Stimulated activated CD8-positive, alpha-beta memory T cell treated with anti-CD3 and anti-CD28 coated beads, Interleukin-4, amount 100 ng/mL, for 24 hours (primary cell): ENCODE results near the gene DACH1.

Experiments used
- DNase-seq: peaks from one replicate; pipeline ENCODE4 v3.0.0-alpha.2; 2020; ENCODE audit warnings: low read depth

The DACH1 gene

GRCh38 chr13:71488201-71488600, 378.8 kb downstream of the DACH1 start:
- no peak for DNase-seq

DNA sequence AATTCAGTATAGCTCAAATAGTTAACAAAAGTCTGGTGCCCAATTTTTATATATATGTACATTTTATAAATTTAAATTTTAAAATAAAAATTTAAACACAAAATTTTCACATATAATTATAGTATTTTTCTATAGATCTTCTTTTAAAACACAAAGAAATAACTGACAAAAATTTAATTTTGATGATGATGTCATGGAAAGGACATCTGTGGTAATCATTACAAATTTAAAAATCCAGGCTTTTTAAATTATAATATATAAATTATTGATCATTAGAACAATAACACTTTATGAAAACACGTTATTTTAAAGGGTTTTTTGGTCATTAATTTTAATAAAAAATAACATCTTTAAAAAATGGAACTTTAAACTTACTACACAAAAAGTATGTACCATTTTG, 381.1 kb downstream of the DACH1 start:
- no peak for DNase-seq

DNA sequence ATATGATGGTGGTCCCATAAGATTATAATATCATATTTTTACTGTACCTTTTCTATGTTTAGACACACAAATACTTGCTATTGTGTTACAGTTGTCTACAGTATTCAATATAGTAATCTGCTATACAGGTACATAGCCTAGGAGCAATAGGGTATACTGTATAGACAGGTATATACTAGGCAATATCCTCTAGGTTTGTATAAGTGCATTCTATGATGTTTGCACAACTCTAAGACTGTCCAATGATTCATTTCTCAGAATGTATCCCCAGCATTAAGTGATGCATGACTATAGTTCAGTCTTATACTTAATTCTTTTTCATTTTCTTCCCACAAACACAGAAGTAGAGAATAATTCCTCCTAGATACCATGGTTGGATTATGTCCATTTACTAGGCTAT, 383.3 kb downstream of the DACH1 start:
- DNase-seq, result no peak

DNA sequence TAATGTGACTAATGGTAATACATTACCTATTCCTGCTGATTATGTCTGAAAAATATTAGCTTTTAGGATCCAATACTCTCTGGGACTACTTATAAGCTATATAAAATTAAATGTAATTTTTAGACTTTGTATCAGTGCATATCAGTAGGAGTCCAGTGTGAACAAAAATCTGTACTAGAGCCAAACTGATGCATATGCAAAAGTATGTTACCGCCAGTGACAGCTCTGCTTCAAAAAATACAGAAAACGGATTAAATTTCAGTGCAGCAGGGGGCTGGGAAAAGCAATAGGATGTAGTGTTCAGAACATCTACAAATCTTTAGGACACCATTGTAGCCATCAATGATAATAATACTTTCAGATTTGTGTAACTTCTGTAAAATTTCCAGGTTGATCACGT, 385.5 kb downstream of the DACH1 start:
- no peak for DNase-seq

- DNase-seq, result no peak
These were observed 386.0 kb downstream of the DACH1 start for GRCh38 chr13:71481046-71481445.

DNA sequence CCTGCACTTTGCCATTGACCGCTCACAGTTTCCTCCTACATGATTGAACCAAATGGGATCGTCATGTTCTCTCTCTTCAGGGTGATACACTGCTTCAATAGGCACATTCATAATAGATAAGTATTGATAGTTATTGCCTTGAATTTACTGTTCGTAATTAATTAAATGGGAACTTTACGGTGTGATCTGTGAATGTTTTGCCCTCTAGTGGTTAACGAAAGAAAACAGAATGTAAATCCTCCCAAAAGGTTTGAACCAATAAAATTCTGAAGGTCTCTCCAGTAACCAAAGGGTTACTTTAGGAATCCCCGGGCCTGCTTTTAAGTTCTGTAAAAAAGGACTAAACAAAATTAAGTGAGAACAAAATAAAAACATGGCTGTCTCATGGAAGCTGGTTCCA, 389.3 kb downstream of the DACH1 start:
- no peak for DNase-seq

DNA sequence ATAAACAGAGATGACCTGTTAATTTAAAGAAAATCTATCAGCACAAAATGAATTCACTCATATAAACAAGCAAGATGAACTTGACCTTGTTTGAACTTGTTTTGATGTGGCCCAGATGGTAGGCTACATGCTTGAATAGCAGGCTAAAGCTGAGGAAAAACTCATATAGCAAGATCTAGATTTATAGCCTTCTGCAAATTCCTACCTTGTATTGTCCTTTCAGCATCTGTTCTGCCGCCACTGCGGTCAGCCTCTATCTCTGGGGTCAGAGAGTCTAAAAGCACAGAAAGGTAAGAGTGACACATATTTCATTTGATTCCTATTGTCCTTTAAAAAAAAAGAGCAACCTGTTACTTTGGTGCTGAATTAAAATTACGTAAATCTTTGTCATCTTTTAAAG, 392.1 kb downstream of the DACH1 start:
- no peak for DNase-seq

DNA sequence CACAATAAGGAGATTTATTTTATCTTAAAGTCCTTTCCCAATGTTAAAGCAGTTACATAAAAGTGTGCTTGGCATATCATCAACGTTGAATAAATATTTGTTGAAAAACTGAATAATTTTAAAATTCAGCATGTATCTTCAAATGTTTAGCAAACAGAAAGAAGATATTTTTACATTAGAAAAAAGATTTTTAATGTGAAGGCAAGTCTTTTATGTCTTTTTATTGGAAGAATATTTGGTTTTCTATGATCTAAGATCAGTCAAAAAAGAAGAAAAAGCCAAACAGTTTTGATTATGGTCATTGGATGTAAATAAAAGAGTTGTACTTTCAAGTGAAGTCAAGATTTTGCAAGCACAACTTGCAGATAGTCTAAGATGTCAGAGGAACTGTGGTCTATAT, 397.4 kb downstream of the DACH1 start:
- DNase-seq, result no peak

GRCh38 chr13:71464686-71465085, 402.3 kb downstream of the DACH1 start:
- no peak for DNase-seq

DNA sequence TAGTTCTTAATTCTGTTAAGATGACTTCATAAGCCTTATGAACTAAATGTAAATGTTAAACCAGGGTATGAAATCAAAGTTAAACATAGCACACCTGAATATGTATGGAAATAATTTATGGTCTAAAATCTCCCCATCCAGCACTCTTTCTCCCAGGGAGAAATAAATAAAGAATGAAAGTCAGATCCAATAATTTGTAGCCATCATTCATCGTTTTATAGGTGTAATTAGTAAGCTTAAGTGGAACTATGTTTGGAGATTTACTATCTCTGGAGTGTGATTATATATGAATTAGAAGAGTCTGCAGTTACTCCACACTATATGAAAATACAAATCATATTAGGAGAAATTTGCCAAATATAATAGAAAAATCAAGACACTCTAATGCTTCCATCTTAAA, 405.1 kb downstream of the DACH1 start:
- DNase-seq, result no peak

DNA sequence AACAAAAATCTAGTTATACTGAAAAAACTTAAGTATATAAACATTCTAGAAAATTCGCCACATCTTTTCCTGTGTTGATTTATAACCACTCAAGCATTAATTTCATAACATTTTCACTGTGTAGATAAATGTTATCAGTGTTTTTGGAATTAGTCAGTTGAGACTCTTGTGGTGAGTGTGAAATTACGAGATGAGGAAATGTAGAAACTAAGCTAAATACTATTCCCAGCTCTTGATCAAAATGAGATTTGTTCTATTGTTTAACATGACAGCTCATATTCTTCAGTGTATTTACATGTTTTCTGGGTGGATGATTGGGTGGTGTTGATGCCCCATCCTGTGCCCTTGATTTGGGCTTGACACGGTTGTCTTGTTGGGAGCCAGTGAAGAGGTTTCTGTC, 406.8 kb downstream of the DACH1 start:
- DNase-seq, result no peak

- no peak for DNase-seq
These were observed 407.3 kb downstream of the DACH1 start for GRCh38 chr13:71459708-71460107.

GRCh38 chr13:71457645-71458044, 409.4 kb downstream of the DACH1 start:
- DNase-seq, result no peak

GRCh38 chr13:71456136-71456535, 410.9 kb downstream of the DACH1 start:
- no peak for DNase-seq

GRCh38 chr13:71454509-71454908, 412.5 kb downstream of the DACH1 start:
- no peak for DNase-seq

- DNase-seq, result no peak
These were observed 418.8 kb downstream of the DACH1 start for GRCh38 chr13:71448080-71448630.

DNA sequence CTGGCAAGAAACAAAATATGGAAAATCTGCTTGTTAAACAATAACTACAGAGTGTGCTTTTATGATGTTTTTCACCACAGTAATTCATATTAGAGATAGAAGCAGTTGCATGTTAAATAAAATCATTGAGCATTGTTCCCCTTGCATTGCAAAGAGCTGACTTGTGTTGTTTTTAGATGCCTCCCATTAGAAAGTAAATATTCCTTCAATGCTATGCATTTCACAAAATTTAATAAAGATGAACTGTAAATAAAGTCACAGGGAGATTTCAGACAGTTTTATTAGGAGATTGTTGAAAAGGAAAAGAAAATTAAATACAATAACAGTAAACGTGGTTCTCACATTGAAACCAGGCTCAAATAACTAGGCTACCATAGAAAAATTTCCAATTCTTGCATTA, 429.3 kb downstream of the DACH1 start:
- DNase-seq, result no peak

- DNase-seq, result no peak
These were observed 436.3 kb downstream of the DACH1 start for GRCh38 chr13:71430681-71431080.

- DNase-seq, result no peak
These were observed 449.8 kb downstream of the DACH1 start for GRCh38 chr13:71417205-71417604.

- no peak for DNase-seq
These were observed 454.8 kb downstream of the DACH1 start for GRCh38 chr13:71412231-71412630.

DNA sequence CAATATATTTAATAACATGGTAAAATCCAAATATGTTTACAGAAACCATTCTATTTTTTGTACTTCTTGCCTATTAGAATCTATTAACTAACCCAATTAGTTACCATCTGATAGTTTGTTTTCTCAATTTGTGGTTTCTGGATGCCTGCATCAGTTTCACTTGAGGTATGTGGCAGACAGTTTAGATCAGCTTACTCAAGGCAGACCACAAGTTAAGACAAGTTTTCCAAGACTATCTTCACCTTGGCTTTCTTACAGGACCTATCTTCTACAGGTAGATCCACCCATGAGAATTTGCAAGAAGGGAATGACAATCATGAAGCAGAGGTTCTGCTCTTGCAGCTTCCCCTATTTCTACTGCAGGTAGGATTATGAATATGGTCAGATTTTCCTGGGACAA, 458.6 kb downstream of the DACH1 start:
- DNase-seq, result no peak

GRCh38 chr13:71399631-71400215, 467.3 kb downstream of the DACH1 start:
- no peak for DNase-seq

GRCh38 chr13:71396149-71396548, 470.9 kb downstream of the DACH1 start:
- no peak for DNase-seq

DNA sequence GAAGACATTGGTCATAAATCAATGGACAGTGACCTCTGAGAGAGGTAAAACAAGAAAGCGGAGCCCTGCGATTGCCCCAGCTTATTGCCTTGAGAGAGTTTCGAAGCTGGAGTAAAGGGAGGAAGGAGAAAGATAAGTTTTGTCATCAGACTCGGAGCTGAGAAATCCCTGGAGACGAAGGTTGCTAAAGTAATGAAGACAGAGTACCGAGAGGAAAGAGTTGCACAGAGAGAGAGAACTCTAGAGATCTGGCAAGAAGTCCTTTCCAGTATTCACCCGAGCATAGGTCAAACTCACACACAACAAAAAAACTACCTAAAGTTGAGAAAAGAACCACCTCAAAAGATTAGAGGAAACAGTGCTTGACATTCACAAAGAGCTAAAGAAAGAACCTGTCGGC, 472.0 kb downstream of the DACH1 start:
- DNase-seq, result no peak

- DNase-seq, result no peak
These were observed 472.8 kb downstream of the DACH1 start for GRCh38 chr13:71394176-71394575.
